Left colon (tissue), 2 donors: ENCODE measurements around the gene EMILIN2. TPM values are rescaled to one million over a fixed set of nuclear protein-coding genes. Genes with fewer than 3 reads are reported as not detected.
"Not testable (repeated sequence)": the region's sequence is repeated elsewhere in the genome, so short reads cannot be mapped to it uniquely, and the experiment has no call there.

Source experiments
- ATAC-seq: fragments of 200-7000 bp; cut with Tn5 transposase; one replicate; pipeline ENCODE4 v1.9.1; 2020; ENCODE audit warnings: mild to moderate bottlenecking, moderate library complexity
- DNase-seq, 2 donors: peaks; one replicate each; pipeline ENCODE4 v3.0.0-alpha.2; 2020
- intact Hi-C, 2 donors: fragments of 100-400 bp; cut with DNase I in 1 of 2; cut with micrococcal nuclease in 1 of 2; formaldehyde crosslinking; loops; one replicate each; pipeline versions ENCODE4 v1.11.2 to v1.14.0; 2022; cut with DNase I, micrococcal nuclease
- total RNA-seq, 2 donors: library from RNA; stranded (reverse); fragmentation: NEBNext Ultra II Directional; extraction: Animal tissue kit (Norgen Biotek cat#: 25700); gene quantifications; one replicate each; pipeline ENCODE4 v1.2.1, GENCODE V29; 2021
- donor health status: DM: no; HTN: no; CAD: no.
- donor health status: DM: yes; HTN: yes; CAD: no.

EMILIN2 gene
- total RNA-seq, 2 donors from 2014 or later = 16.3 to 18.1 TPM

DNA sequence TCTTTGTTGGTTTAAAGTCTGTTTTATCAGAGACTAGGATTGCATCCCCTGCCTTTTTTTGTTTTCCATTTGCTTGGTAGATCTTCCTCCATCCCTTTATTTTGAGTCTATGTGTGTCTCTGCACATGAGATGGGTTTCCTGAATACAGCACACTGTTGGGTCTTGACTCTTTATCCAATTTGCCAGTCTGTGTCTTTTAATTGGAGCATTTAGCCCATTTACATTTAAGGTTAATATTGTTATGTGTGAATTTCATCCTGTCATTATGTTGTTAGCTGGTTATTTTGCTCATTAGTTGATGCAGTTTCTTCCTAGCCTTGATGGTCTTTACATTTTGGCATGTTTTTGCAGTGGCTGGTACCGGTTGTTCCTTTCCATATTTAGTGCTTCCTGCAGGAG, 17.2 kb downstream of the EMILIN2 start:
- intact Hi-C loops, DNase-seq, ATAC-seq: not testable (repeated sequence)

- DNase-seq, ATAC-seq, intact Hi-C loops: not testable (repeated sequence)
Measured at GRCh38 chr18:2866465-2866864, 19.7 kb downstream of the EMILIN2 start.

- ATAC-seq (no peak), DNase-seq (no peak)
- intact Hi-C loops = no loop called here
Measured at GRCh38 chr18:2869207-2869606, 22.4 kb downstream of the EMILIN2 start.

DNA sequence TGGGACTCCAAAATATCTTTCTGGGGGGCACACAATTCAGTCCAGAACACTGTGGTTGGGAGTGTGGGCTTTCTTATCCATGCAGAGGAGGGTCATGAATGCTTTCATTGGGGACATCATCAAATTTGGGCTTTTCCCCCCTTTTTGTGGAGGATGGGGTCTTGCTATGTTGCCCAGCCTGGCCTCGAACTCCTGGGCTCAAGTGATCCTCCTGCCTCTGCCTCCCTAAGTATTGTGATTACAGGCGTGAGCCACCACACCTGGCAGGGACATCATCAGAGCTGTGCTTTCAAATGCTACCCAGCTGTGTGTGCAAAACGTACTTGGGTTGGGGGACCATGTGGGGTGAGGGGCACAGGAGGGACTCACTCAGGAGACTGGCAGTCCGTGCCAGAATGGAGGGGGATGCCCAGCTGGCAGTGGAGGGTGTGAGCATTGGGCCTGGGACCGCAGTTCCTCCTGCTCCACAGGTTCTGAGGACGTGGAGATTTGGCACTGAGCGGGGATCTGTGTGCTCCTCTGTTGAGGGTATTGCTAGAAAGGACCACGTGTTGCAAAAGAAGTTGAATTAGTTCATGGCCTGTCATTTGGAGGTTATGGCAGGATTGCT, 24.4 kb downstream of the EMILIN2 start:
- DNase-seq (no peak), ATAC-seq (no peak)
- intact Hi-C loops = no loop called here

DNA sequence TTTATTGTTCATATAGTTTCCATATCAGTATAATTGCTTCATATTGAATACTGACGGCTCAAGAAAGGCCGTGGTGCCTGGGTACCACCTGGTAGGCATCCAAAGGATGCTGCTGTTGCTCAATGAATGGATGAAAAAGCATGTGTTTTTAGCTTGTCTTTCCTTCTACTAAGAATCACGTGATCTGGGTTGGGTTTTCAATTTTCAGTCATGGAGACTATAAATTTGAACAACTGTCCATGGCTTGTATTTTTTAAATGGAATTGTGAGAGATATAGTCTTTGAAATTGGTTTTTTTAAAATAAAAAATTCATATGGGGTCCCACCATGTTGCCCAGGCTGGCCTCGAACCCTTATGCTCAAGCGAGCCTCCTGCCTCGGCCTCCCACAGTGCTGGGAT, 25.3 kb downstream of the EMILIN2 start:
- ATAC-seq = no peak
- DNase-seq = no peak
- intact Hi-C loops = no loop called here

DNA sequence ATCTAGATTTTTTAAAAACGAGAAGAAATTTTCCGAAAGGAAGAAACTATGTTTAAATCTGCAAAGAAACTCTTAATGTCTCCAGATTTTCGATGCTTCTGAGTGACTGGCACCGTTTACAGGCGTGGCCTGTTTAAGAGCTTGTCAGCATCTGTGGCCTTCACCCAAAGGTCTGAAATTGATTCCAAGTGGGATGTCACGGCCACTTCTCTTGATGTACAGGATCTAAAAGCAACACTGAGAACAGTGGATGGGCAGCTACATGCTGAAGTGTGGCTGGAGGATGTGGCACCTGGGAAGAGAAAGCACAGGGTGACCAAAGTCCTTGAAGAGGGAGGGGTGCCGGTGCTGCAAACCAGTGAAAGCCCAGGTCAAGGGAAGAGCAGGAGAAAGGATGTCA, 28.0 kb downstream of the EMILIN2 start:
- ATAC-seq = no peak
- intact Hi-C loops = no loop called here

DNA sequence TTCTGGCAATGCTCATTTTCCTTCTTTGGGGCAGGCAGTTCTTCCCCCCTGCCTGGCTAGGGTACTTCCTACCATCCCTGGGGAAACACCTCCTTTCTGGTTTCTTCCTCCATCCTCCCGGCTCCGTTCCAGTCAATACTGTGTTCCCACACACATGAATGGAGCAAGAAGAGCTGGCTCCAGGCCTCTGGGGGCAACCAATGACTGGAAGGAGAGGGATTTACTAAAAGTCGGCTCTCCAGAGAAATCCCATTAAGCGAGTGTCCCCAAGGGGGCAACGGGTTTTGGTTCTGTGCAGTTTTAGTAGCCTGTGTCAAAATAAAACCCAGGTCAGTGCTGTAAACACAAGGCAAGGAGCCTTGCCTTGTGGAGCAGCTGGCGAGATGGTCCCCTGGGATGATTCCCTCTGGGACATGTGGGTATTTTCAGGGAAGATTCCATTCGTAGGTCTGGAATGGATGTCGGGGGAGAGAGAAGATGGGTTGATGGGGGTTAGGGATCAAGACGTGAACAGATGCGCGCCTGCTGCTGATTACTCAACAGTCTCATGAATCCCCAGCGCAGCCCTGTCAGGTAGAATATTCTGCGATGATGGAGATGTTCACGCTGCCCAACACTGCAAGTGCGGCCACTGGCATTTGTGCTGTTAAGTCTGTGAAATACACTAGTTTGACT, 32.0 kb downstream of the EMILIN2 start:
- DNase-seq (peak in 1 of 2 donors; percentile 4), ATAC-seq (no peak)
- intact Hi-C loops = no loop called here

More for the DNA sequence above, 28.0 kb downstream of the EMILIN2 start:
- peak in 1 of 2 donors; percentile 11 for DNase-seq

GRCh38 chr18:2879889-2880288, 33.1 kb downstream of the EMILIN2 start:
- intact Hi-C loops = no loop called here
- ATAC-seq = no peak
- peak in 1 of 2 donors; percentile 2 for DNase-seq

GRCh38 chr18:2880473-2880872, 33.7 kb downstream of the EMILIN2 start:
- ATAC-seq (no peak), DNase-seq (peak in 1 of 2 donors; percentile 10)
- intact Hi-C loops = no loop called here

GRCh38 chr18:2881088-2881839, 34.5 kb downstream of the EMILIN2 start:
- intact Hi-C loops = no loop called here
- DNase-seq (no peak), ATAC-seq (no peak)

DNA sequence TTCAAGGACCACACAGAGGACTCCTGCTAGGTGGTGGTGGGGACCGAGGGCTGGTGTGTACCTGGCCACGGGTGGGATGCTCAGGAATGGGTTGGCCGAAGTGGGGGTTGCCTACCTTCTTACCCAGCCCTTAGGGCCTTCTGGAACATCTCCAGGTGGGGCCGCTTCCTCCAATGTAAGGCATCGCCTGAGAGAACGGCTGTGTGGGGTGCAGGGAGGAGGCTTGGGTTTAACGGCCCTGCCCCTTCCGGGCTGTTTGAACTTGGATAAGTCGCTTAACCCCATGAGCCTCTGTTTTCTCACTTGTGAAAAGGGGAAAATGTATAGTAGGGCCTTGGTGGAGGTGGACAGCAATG, 35.0 kb downstream of the EMILIN2 start:
- intact Hi-C loops = no loop called here
- DNase-seq = peak in 1 of 2 donors; percentile 21
- no peak for ATAC-seq

GRCh38 chr18:2882201-2882600, 35.4 kb downstream of the EMILIN2 start:
- ATAC-seq (no peak), DNase-seq (no peak)
- intact Hi-C loops = no loop called here

GRCh38 chr18:2883076-2883735, 36.4 kb downstream of the EMILIN2 start:
- intact Hi-C loops = no loop called here
- peak in 1 of 2 donors; percentile 19 for DNase-seq
- ATAC-seq = no peak

DNA sequence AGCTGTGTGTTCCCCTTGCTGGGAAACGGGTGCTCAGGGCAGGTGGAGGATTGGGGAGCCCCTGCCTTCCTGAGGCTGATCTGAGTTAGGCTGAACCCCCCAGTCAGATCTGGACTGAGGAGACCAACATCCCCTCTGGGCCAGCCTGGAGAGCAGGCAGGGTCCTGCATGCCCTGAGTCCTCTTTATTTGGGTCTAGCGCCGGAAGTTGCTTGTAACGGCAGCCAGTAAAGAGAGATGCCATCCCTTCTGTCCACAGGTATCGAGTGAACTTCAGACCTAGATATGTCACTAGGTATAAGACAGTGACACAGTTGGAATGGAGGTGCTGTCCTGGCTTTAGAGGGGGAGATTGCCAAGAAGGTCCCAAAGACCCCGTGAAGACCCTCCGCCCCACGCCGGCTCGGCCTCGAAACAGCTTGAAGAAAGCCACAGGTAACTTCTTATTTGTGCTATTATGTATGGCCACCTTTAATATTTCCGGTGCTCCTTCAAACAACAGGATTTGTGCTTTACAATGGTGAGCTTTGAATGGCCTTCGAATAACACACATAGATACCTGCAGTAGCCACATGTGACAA, 38.0 kb downstream of the EMILIN2 start:
- intact Hi-C loops = no loop called here
- DNase-seq (peak in 1 of 2 donors; percentile 10), ATAC-seq (no peak)

DNA sequence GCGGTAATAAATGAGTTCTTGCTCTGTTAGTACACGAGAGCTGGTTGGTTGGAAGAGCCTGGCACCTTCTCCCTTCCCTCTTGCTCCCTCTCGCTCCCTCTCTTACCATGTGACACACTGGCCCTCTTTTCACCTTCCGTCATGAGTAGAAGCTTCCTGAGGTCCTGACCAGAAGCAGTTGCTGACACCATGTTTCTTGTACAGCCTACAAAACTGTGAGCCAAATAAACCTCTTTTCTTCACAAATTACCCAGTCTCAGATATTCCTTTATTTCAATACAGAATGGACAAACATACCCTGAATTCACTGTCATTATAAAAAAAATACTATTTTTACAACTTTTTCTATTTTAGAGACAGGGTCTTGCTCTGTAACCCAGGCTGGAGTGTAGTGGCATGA, 40.7 kb downstream of the EMILIN2 start:
- no peak for DNase-seq
- no peak for ATAC-seq
- intact Hi-C loops = no loop called here

DNA sequence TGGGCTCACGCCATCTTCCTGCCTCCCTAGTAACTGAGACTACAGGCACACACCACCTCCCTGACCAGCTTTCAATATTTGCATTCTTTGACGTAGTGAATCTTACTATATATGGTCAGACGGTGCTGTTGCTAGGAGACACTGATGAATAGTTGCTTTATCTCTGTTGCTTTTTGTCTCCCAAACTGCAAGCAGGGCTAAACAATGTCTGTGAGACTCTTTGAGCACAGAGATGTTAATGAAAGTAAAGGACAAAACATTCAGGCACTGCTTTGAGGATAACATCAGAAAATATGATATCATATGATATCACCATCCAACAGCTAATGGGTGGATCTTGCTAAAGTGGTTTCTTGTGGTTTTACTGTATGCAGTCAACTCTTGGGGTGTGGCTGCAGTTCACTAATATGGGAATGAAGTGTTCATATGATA, 43.0 kb downstream of the EMILIN2 start:
- ATAC-seq = no peak
- DNase-seq = peak in 1 of 2 donors; percentile 5
- intact Hi-C loops = no loop called here

GRCh38 chr18:2890606-2891005, 43.8 kb downstream of the EMILIN2 start:
- intact Hi-C loops = no loop called here
- ATAC-seq (no peak), DNase-seq (no peak)

DNA sequence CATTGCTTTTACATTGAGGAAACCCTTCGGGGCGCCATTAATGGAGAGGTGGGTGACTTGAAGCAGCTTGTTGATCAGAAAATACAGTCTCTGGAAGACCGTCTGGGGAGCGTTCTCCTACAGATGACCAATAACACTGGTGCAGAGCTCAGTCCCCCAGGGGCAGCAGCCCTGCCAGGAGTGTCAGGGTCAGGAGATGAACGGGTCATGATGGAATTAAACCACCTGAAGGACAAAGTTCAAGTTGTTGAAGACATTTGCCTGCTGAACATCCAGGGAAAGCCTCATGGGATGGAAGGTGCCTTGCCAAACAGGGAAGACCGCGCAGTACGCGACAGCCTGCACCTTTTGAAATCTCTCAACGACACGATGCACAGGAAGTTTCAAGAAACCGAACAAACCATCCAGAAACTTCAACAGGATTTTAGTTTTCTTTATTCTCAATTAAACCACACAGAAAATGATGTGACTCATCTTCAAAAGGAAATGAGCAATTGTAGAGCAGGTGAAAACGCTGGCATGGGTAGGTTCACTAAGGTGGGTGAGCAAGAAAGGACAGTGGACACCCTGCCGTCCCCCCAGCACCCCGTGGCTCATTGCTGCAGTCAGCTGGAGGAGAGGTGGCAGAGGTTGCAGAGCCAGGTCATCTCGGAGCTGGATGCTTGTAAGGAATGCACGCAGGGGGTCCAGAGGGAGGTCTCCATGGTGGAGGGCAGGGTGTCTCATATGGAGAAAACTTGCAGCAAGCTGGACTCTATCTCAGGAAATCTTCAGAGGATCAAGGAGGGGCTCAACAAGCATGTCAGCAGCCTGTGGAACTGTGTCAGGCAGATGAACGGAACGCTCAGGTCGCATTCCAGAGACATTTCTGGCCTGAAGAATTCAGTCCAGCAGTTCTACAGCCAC, 45.0 kb downstream of the EMILIN2 start:
- DNase-seq (peak in 1 of 2 donors; percentile 17), ATAC-seq (no peak)
- intact Hi-C loops = no loop called here
